OCI-LY3 (cell line): Measurements from ENCODE around the gene LILRA1.
"Not testable (repeated sequence)": the region's sequence is repeated elsewhere in the genome, so short reads cannot be mapped to it uniquely, and the experiment has no call there.

ENCODE experiments used
- CTCF ChIP-seq: fragments of 200-600, 300-600 bp; sonication (generic); IDR thresholded peaks from 2 replicates; pipeline ENCODE4 v1.5.1; 2014; ENCODE audit warnings: antibody characterized with exemption, low read length, low read depth
- EZH2phosphoT487 ChIP-seq: fragments of 200-600 bp; shearing (Covaris generic); IDR thresholded peaks from 2 replicates; pipeline ENCODE4 v1.6.1; 2018; ENCODE audit warnings: antibody characterized with exemption, mixed run types, low read depth

DNA sequence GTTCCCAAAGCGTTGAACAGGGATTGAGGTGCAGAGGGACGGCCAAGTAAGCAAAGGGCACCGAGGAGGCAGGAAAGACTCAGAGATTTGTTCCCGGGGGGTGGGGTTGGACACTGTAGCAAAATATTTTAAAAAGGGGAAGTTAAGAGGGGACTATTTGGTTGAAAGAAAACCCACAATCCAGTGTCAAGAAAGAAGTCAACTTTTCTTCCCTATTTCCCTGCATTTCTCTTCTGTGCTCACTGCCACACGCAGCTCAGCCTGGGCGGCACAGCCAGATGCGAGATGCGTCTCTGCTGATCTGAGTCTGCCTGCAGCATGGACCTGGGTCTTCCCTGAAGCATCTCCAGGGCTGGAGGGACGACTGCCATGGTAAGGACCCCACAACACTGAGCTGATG, 36.8 kb downstream of the LILRA1 start, which contains the start of gene LILRB1:
- not testable (repeated sequence) for TF ChIP-seq CTCF, EZH2phosphoT487
